Panc1 (cell line): Measurements from ENCODE around the gene PTAFR. TPM values are rescaled to one million over a fixed set of nuclear protein-coding genes. Genes with fewer than 3 reads are reported as not detected.
A peak's percentile ranks its signal among the peaks of the same experiment; 100 is the strongest.

Experiments
- ATAC-seq: fragments of 200-7000 bp; cut with Tn5 transposase; 2 replicates; pipeline ENCODE4 v1.9.1; 2020; ENCODE audit warnings: mild to moderate bottlenecking, moderate library complexity
- BruUV-seq: library from RNA; stranded (reverse); fragments of 400-500 nt; replicated peaks from 2 replicates; lab custom pipeline; 2021; lab: Mats Ljungman, UMichigan
- CTCF ChIA-PET: fragments of 300-600 bp; sonication (Branson Sonifier 250); formaldehyde crosslinking; loops from one replicate; lab custom pipeline; 2022; ENCODE audit warnings: antibody characterized with exemption; lab: Charles Lee
- POLR2A ChIA-PET: fragments of 300-600 bp; sonication (Branson Sonifier 250); formaldehyde crosslinking; loops from one replicate; lab custom pipeline; 2022; ENCODE audit warnings: antibody characterized with exemption; lab: Charles Lee
- DNase-seq: peaks from one replicate; pipeline ENCODE4 v3.0.0-alpha.2; 2010; ENCODE audit warnings: low read depth, low spot score
- H3K27ac ChIP-seq: 2 replicates; pipeline ENCODE4 v1.5.1; 2011; ENCODE audit warnings: mild to moderate bottlenecking, low read length, inconsistent platforms
- H3K27me3 ChIP-seq: fragments of 200-500 bp; sonication (Bioruptor generic); 2 replicates; pipeline ENCODE4 v1.6.0; 2014; ENCODE audit warnings: low read length, inconsistent platforms; ENCODE audit not compliant: control insufficient read depth, insufficient read depth
- H3K36me3 ChIP-seq: fragments of 200-500 bp; sonication (Bioruptor generic); 2 replicates; pipeline ENCODE4 v1.5.1; 2014; ENCODE audit warnings: inconsistent platforms, mild to moderate bottlenecking, low read length, moderate library complexity; ENCODE audit not compliant: control insufficient read depth, insufficient read depth
- H3K4me1 ChIP-seq: 2 replicates; pipeline ENCODE4 v1.5.1; 2011; ENCODE audit warnings: inconsistent platforms, mild to moderate bottlenecking, low read length, moderate library complexity; ENCODE audit not compliant: control insufficient read depth, insufficient read depth
- H3K4me3 ChIP-seq, 2 experiments: 2 replicates each; pipeline ENCODE4 v1.5.1; 2011 to 2012; ENCODE audit warnings: low read depth in 2 of 2, low read length in 2 of 2, mild to moderate bottlenecking in 2 of 2, inconsistent platforms in 1 of 2, moderate library complexity in 1 of 2
- H3K9me3 ChIP-seq: fragments of 200-500 bp; sonication (Bioruptor generic); 2 replicates; pipeline ENCODE4 v1.5.1; 2014; ENCODE audit warnings: low read depth, mild to moderate bottlenecking, inconsistent platforms, low read length, moderate library complexity; ENCODE audit not compliant: control insufficient read depth, insufficient read depth
- POLR2AphosphoS5 ChIP-seq: IDR thresholded peaks from 2 replicates; pipeline ENCODE4 v1.6.1; 2012; ENCODE audit warnings: mild to moderate bottlenecking, low read depth, low read length, moderate library complexity
- SIN3A ChIP-seq: IDR thresholded peaks from 2 replicates; pipeline ENCODE4 v1.6.1; 2012; ENCODE audit warnings: low read depth, mild to moderate bottlenecking, low read length, moderate library complexity, borderline replicate concordance; ENCODE audit not compliant: insufficient read depth
- TCF7L2 ChIP-seq: IDR thresholded peaks from 2 replicates; pipeline ENCODE4 v1.6.1; 2011; ENCODE audit warnings: mild to moderate bottlenecking, low read depth, low read length, inconsistent platforms
- in situ Hi-C: cut with HindIII; loops from 2 replicates; pipeline ENCODE4 v1.10.0; 2016; ENCODE audit warnings: low sequenced_read_pairs, low pct_unique_long_range_greater_than_20kb
- intact Hi-C: fragments of 100-400 bp; cut with micrococcal nuclease; formaldehyde crosslinking; loops from one replicate; pipeline ENCODE4 v1.10.0; 2022; ENCODE audit not compliant: unreplicated experiment
- total RNA-seq: library from RNA; stranded (reverse); gene quantifications from one replicate; pipeline ENCODE4 v1.2.1, GENCODE V29; 2021; ENCODE audit not compliant: unreplicated experiment
- TF ChIP-seq, protein P1 (sequence below): fragments of 450-650 bp; IDR thresholded peaks from 2 replicates; pipeline ENCODE4 v1.5.1; 2017; ENCODE audit warnings: mild to moderate bottlenecking
- TF ChIP-seq, protein P2 (sequence below), 2 experiments: IDR thresholded peaks; 2 replicates each; pipeline ENCODE4 v1.6.1; 2011 to 2012; ENCODE audit warnings: low read depth in 2 of 2, control low read depth in 1 of 2, low read length in 1 of 2, mild to moderate bottlenecking in 1 of 2, moderate library complexity in 1 of 2; ENCODE audit not compliant: insufficient read depth in 1 of 2

PTAFR gene
- total RNA-seq, 1 experiment from 2014 or later = 0.13 TPM

DNA sequence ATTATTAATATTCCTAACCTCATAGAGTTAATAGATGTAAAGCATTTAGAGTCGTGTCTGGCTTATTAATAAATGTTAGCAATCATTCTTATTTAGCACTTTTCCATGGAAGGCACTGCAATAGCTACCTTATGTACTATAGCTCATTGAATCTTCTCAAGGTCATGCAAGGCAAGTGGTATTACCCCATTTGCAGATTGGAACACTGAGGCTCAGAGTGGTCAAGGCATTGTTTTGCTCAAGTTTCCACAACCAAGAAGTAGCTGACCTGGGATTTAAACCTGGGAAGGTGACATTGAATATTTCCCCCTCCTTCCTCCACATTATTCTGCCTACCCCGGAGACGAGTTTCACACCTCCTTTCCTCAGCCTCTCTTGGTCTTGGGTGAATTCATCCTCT, 50.3 kb downstream of the PTAFR start:
- in situ Hi-C loops = no loop called here
- no peaks in the 10 kb centered on the region for H3K9me3 ChIP-seq
- H3K4me1 ChIP-seq = peaks cover 3% of the 10 kb centered on the region; the same call in 1 of the 2 replicates
- no peak overlapping the region for H3K4me3 ChIP-seq
- no peaks in the 10 kb centered on the region for H3K36me3 ChIP-seq
- no peak overlapping the region for H3K27ac ChIP-seq
- no TSS peak for BruUV-seq
- ChIA-PET CTCF (no interaction called here), POLR2A (no interaction called here)
- no peaks in the 10 kb centered on the region; the same call in 1 of the 2 replicates for H3K27me3 ChIP-seq
- TF ChIP-seq TCF7L2 (no peak), SIN3A (no peak), POLR2AphosphoS5 (no peak)
- TF ChIP-seq, protein P1, sequence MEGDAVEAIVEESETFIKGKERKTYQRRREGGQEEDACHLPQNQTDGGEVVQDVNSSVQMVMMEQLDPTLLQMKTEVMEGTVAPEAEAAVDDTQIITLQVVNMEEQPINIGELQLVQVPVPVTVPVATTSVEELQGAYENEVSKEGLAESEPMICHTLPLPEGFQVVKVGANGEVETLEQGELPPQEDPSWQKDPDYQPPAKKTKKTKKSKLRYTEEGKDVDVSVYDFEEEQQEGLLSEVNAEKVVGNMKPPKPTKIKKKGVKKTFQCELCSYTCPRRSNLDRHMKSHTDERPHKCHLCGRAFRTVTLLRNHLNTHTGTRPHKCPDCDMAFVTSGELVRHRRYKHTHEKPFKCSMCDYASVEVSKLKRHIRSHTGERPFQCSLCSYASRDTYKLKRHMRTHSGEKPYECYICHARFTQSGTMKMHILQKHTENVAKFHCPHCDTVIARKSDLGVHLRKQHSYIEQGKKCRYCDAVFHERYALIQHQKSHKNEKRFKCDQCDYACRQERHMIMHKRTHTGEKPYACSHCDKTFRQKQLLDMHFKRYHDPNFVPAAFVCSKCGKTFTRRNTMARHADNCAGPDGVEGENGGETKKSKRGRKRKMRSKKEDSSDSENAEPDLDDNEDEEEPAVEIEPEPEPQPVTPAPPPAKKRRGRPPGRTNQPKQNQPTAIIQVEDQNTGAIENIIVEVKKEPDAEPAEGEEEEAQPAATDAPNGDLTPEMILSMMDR = no peak
- TF ChIP-seq, protein P2, sequence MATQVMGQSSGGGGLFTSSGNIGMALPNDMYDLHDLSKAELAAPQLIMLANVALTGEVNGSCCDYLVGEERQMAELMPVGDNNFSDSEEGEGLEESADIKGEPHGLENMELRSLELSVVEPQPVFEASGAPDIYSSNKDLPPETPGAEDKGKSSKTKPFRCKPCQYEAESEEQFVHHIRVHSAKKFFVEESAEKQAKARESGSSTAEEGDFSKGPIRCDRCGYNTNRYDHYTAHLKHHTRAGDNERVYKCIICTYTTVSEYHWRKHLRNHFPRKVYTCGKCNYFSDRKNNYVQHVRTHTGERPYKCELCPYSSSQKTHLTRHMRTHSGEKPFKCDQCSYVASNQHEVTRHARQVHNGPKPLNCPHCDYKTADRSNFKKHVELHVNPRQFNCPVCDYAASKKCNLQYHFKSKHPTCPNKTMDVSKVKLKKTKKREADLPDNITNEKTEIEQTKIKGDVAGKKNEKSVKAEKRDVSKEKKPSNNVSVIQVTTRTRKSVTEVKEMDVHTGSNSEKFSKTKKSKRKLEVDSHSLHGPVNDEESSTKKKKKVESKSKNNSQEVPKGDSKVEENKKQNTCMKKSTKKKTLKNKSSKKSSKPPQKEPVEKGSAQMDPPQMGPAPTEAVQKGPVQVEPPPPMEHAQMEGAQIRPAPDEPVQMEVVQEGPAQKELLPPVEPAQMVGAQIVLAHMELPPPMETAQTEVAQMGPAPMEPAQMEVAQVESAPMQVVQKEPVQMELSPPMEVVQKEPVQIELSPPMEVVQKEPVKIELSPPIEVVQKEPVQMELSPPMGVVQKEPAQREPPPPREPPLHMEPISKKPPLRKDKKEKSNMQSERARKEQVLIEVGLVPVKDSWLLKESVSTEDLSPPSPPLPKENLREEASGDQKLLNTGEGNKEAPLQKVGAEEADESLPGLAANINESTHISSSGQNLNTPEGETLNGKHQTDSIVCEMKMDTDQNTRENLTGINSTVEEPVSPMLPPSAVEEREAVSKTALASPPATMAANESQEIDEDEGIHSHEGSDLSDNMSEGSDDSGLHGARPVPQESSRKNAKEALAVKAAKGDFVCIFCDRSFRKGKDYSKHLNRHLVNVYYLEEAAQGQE (IDR thresholded peaks at IDR 0.05; ENCODE audit: insufficient read depth in 1 of 2, low read depth in 2 of 2, low read length in 1 of 2) = no peak
- intact Hi-C loops = no loop called here
- DNase-seq = no peak
- ATAC-seq = no peak

DNA sequence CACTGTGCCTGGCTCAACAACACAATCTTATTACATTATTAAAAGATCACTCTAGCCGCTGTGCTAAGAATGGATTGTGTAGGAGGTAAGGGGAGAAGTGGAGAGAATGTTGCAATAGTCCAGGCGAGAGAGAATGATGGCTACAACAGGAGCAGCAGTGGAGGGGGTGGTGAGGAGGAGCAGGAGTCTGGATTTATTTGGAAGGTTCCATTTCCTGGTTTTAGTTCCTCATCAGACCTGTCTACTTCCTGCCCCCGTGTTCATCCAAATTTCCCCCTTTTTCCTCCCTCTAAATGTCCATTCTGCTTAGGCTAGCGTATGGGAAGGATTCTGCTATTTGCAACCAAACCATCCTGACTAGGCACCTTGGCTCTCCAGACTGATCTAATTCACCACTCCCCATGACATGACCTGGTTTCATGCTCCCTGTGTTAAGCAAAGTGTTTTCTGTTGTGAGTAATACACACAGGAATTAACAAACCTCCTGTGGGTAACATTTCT, 53.0 kb downstream of the PTAFR start:
- DNase-seq (no peak), ATAC-seq (peak; percentile 45; the same call in 1 of the 2 replicates)
- no peak overlapping the region; the same call in 1 of the 2 replicates for H3K27ac ChIP-seq
- H3K4me1 ChIP-seq = peaks cover 3% of the 10 kb centered on the region; the same call in 1 of the 2 replicates
- ChIA-PET POLR2A (interaction anchor here (0.7 kb wide), 1 partner anchor 66 kb away, joined by 4 read pairs; no protein-coding TSS in a partner anchor), CTCF (no interaction called here)
- in situ Hi-C loops = no loop called here
- BruUV-seq = no TSS peak
- no peaks in the 10 kb centered on the region for H3K36me3 ChIP-seq
- no peaks in the 10 kb centered on the region for H3K9me3 ChIP-seq
- TF ChIP-seq POLR2AphosphoS5 (no peak), TCF7L2 (no peak), SIN3A (no peak)
- TF ChIP-seq, protein P1 = no peak
- TF ChIP-seq, protein P2 (IDR thresholded peaks at IDR 0.05; ENCODE audit: insufficient read depth in 1 of 2, low read depth in 2 of 2, low read length in 1 of 2) = no peak
- H3K27me3 ChIP-seq = no peaks in the 10 kb centered on the region; the same call in 1 of the 2 replicates
- H3K4me3 ChIP-seq = no peak overlapping the region
- intact Hi-C loops = no loop called here
